Embryonic facial prominence (tissue), 1 donor: ENCODE results near the gene KPNA2.
"Not testable (repeated sequence)": the region's sequence is repeated elsewhere in the genome, so short reads cannot be mapped to it uniquely, and the experiment has no call there.

Experiments
- DNase-seq: peaks from one replicate; pipeline ENCODE4 v3.0.0-alpha.2; 2016; ENCODE audit errors: extremely low spot score

KPNA2 gene

GRCh38 chr17:68057531-68057952 lies 22.0 kb downstream of the KPNA2 start:
- no peak for DNase-seq

- no peak for DNase-seq
Observed at GRCh38 chr17:68060336-68060735, 24.8 kb downstream of the KPNA2 start.

- no peak for DNase-seq
Observed at GRCh38 chr17:68061512-68062313, 26.2 kb downstream of the KPNA2 start.

- not testable (repeated sequence) for DNase-seq
Observed at GRCh38 chr17:68065366-68065765, 29.8 kb downstream of the KPNA2 start.

- not testable (repeated sequence) for DNase-seq
Observed at GRCh38 chr17:68068512-68068911, 33.0 kb downstream of the KPNA2 start.

- DNase-seq, result not testable (repeated sequence)
Observed at GRCh38 chr17:68070582-68071444, 35.3 kb downstream of the KPNA2 start.

- DNase-seq, result no peak
Observed at GRCh38 chr17:68074279-68074678, 38.7 kb downstream of the KPNA2 start.

GRCh38 chr17:68075953-68076607 lies 40.5 kb downstream of the KPNA2 start:
- not testable (repeated sequence) for DNase-seq

GRCh38 chr17:68077498-68077897 lies 42.0 kb downstream of the KPNA2 start:
- DNase-seq, result not testable (repeated sequence)

GRCh38 chr17:68080411-68081150 lies 45.0 kb downstream of the KPNA2 start:
- DNase-seq, result no peak

GRCh38 chr17:68081305-68082265 lies 46.0 kb downstream of the KPNA2 start:
- not testable (repeated sequence) for DNase-seq

- no peak for DNase-seq
Observed at GRCh38 chr17:68085771-68086381, 50.3 kb downstream of the KPNA2 start.

- not testable (repeated sequence) for DNase-seq
Observed at GRCh38 chr17:68086666-68087065, 51.1 kb downstream of the KPNA2 start.

GRCh38 chr17:68087131-68087623 lies 51.6 kb downstream of the KPNA2 start:
- DNase-seq, result not testable (repeated sequence)

GRCh38 chr17:68087851-68088250 lies 52.3 kb downstream of the KPNA2 start:
- DNase-seq, result no peak

- no peak for DNase-seq
Observed at GRCh38 chr17:68089881-68090280, 54.3 kb downstream of the KPNA2 start.

GRCh38 chr17:68094481-68095078 lies 59.0 kb downstream of the KPNA2 start:
- no peak for DNase-seq

GRCh38 chr17:68095205-68095811 lies 59.8 kb downstream of the KPNA2 start:
- no peak for DNase-seq

GRCh38 chr17:68096111-68096510 lies 60.6 kb downstream of the KPNA2 start:
- no peak for DNase-seq
